ENCODE results near the gene CCDC91.
"Not testable (repeated sequence)": the region's sequence is repeated elsewhere in the genome, so short reads cannot be mapped to it uniquely, and the experiment has no call there.

Gene CCDC91

GRCh38 chr12:28235985-28236384, 45.7 kb downstream of the CCDC91 start:
- DNase-seq: no peak

DNA sequence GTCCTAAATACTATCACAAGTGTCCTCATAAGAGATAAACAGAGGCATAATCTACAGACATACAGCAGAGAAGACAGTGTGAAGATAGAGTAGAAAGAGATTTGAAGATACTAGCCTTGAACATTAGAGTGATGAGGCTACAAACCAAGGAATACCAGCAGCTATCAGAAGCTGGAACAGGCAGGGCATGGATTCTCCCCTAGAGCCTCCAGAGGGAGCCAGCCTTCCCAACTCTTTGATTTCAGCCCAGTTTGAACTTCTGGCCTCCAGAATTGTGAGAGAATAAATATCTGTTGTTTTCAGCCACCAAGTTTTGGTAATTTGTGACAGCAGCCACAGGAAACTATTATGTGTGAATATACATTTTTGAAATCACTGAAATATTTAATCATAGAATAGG, 47.2 kb downstream of the CCDC91 start:
- DNase-seq: peak; percentile 63

GRCh38 chr12:28239918-28240317, 49.7 kb downstream of the CCDC91 start:
- DNase-seq: no peak

GRCh38 chr12:28240853-28241252, 50.6 kb downstream of the CCDC91 start:
- DNase-seq: no peak

DNA sequence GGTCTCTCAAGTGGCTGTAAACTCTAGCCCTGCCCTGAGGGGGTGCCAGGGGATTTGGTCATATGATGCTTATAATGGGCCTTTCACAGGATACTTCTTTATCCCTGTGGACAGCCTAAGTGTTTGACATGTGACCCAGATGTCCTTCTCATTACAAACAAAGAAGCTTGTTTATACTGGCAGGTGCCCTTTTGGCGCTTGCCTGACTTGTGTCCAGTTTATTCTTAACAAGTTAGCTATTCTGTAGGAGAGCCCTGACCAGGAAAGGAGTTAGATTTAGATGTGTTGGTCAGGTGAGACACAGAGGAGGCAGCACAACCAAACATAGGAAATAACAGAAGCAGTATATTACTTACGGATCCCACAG, 51.9 kb downstream of the CCDC91 start:
- no peak for DNase-seq

GRCh38 chr12:28242496-28243309, 52.4 kb downstream of the CCDC91 start:
- no peak for DNase-seq

- DNase-seq: no peak
Observed at GRCh38 chr12:28243310-28243633, 53.0 kb downstream of the CCDC91 start.

DNA sequence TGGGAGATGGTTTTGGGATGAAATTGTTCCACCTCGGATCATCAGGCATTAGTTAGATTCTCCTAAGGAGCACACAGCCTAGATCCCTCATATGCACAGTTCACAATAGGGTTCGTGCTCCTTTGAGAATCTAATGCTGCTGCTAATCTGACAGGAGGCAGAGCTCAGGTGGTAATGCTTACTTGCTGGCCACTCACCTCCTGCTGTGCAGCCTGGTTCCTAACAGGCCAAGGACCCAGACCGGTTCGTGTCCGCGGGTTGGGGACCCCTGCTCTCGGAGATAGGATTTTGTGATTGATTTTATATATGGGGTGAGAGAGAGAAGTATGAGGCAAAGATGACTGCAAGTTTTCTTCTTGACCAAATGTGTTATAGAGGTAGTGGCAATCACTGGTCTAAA, 57.5 kb downstream of the CCDC91 start:
- no peak for DNase-seq

- DNase-seq: no peak
Observed at GRCh38 chr12:28248555-28249145, 58.4 kb downstream of the CCDC91 start.

- no peak for DNase-seq
Observed at GRCh38 chr12:28253161-28253641, 62.9 kb downstream of the CCDC91 start.

DNA sequence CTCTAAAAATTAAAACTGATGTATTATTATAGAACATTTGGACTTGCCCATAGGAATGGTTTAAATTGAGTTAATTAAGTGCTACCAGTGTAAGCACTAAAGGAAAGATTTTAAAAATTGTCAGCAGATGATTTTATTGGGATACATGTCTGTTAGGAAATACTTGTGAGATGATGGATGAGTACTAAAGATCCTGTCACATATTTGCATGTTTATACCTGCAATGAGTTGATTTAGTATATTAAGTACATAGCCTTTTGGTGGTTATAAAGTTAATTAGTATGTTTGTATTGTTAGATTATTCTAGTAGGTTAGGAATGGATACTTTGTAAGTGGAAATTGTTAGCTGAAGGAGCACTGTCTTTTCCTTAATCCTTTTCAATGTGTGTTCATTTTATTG, 67.2 kb downstream of the CCDC91 start:
- no peak for DNase-seq

DNA sequence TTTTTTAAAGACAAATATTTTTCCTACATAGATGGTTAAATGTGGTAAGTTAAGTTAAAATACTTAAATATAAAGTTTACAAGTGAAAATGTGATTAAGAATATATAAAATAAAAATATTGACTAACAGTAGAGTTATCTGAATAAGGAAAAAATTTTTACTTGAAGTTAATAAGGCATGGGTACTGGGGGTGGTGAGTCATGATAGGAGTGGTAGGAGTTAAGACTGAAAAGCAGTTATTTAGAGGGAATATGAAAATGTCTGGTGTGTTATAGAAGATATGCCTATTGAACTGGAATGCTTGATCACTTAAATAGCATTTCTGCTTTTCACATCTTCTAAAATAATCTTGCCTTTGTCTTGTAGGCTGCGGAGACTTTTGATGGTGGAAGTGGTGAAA, 68.7 kb downstream of the CCDC91 start:
- DNase-seq: no peak

DNA sequence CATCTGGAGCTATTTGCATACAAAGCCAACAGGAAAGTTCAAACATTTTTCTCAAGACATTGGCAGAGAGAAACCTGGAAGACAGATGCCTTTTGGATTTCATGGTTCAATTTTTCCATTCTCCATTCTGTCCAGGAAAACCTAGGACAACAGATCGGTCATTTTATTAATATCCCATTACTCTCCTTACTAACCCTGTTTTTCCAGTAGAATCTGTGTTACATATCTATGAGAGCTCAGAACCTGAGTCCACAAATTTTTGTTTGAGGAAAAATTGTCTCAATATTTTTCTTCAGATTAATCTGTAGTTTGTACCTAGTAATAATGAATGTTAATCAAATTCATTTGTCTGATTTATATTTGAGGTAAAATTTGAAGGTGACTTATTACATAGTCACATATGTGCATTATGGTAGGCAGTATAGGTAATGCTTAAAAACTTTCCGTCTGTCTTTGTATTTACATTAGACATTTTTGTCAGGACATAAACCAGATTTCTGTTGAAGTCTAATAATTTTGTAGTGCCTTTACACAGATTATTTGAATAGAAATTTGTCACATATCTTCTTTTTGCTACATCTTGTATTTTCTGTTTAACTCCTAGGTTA, 75.3 kb downstream of the CCDC91 start:
- no peak for DNase-seq

DNA sequence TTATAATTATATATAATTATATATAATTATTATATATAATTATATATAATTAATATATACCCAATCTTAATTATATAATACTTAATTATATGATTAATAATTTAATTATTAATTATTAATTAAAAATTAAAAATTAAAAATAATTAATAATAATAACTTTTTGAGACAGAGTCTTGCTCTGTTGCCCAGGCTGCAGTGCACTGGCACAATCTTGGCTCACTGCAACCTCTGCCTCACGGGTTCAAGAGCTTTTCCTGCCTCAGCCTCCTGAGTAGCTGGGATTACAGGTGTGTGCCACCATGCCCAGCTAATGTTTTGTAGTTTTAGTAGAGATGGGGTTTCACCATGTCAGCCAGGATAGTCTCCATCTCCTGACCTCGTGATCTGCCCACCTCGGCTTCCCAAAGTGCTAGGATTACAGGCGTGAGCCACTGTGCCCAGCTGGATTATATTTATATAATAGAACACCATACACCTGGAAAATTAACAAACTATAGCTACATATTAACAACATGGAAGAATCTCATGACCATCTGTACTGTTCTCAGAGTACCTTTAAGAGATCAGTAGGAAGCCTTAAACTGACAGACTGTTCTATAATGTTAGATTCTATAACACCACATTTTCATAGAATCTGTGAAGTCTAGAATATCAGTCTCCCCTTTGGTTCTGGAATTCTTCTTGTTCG, 77.8 kb downstream of the CCDC91 start:
- DNase-seq: not testable (repeated sequence)

- DNase-seq: no peak
Observed at GRCh38 chr12:28268608-28269229, 78.5 kb downstream of the CCDC91 start.

GRCh38 chr12:28269851-28270250, 79.6 kb downstream of the CCDC91 start:
- DNase-seq: no peak

- DNase-seq: no peak
Observed at GRCh38 chr12:28278499-28278898, 88.2 kb downstream of the CCDC91 start.

- no peak for DNase-seq
Observed at GRCh38 chr12:28278960-28279359, 88.7 kb downstream of the CCDC91 start.

- DNase-seq: no peak
Observed at GRCh38 chr12:28286352-28286751, 96.1 kb downstream of the CCDC91 start.

- DNase-seq: no peak
Observed at GRCh38 chr12:28290262-28290661, 100.0 kb downstream of the CCDC91 start.

DNA sequence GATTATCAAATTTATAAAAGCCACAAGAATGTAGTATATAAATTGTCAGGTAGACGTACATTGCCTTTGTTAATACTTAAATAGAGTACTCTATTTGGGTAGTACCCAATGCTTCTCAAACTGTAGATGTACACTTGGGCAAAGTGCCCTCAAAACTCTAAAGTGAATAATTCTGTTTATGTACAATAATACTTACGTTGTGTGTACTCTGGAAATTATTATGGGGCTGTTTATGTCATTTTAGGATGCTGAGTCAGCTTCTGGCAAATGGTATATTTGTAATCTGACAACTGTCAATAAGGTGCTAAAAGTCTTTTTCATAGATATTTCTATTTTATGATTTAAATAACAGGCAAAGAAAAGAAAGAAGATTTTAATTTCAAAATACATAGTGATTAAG, 102.4 kb downstream of the CCDC91 start:
- DNase-seq: no peak

DNA sequence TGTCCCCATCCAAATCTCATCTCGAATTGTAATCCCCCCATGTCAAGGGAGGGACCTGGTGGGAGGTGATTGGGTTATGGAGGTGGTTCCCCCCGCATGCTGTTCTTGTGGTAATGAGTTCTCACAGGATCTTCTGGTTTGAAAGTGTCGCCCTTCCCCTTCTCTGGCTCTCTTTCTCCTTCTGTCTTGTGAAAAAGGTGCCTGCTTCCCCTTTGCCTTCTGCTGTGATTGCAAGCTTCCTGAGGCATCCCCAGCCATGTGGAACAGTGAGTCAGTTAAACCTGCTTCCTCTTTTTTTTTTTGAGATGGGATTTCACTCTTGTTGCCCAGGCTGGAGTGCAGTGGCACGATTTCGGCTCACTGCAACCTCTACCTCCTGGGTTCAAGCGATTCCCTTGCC, 104.0 kb downstream of the CCDC91 start:
- DNase-seq: no peak

DNA sequence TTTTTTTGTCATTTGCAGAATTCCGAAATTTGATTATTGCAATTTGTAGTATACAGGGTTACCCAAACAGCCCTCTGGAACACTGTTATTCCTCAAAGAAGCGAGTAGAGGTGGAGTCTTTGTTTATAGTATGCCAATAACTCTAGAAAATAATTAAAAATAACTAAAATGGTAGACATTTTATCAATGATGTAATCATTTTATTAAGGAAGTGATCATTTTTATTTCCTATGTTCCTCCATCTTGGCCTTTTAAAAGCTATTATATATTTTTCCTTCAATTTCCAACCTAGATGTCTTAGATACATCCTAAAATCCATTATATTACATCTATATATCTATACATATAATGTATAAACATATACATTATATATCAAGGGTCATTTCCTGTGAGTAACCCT, 106.0 kb downstream of the CCDC91 start:
- DNase-seq: no peak
